GM21367 (cell line): Measurements from ENCODE around the gene LILRA2.
"Not testable (repeated sequence)": the region's sequence is repeated elsewhere in the genome, so short reads cannot be mapped to it uniquely, and the experiment has no call there.

ENCODE experiments used
- ATAC-seq: cut with Tn5 transposase; IDR thresholded peaks from one replicate; pipeline ENCODE4 v1.9.1; 2021; ENCODE audit not compliant: unreplicated experiment

LILRA2 gene

DNA sequence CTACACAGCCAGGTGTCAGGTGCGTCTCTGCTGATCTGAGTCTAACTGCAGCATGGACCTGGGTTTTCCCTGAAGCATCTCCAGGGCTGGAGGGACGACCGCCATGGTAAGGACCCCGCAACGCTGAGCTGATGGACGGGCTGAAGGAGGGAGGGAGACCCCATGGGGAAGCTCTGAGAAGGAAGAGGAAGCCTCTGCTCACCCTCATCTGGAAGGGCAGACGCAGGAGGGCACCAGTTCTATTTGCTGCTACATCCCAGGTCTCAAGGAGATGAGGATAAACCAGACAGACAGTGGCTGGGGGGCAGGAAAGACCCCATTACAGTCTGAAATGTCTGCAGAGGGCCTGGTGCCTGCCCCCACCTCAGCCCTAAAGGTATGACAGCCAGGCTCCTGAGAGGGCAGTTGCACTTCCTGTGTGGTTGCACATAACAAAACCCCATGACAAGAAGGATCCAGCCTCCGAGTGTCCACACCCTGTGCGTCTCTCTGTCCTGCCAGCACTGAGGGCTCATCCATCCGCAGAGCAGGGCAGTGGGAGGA is at the start of gene LILRA2:
TSS of gene LILRA2 (plus strand) at position 461 of the 543 bp plus-strand sequence. CDS start 89 bp downstream, outside the sequence.
- ATAC-seq = no peak

- ATAC-seq = no peak
These were observed 48.0 kb upstream of the LILRA2 start for GRCh38 chr19:54525636-54526035.

GRCh38 chr19:54526972-54527371 is 46.6 kb upstream of the LILRA2 start:
- no peak for ATAC-seq

- ATAC-seq = no peak
These were observed 42.7 kb upstream of the LILRA2 start for GRCh38 chr19:54530866-54531265.

GRCh38 chr19:54532528-54532927 is 41.1 kb upstream of the LILRA2 start:
- no peak for ATAC-seq

DNA sequence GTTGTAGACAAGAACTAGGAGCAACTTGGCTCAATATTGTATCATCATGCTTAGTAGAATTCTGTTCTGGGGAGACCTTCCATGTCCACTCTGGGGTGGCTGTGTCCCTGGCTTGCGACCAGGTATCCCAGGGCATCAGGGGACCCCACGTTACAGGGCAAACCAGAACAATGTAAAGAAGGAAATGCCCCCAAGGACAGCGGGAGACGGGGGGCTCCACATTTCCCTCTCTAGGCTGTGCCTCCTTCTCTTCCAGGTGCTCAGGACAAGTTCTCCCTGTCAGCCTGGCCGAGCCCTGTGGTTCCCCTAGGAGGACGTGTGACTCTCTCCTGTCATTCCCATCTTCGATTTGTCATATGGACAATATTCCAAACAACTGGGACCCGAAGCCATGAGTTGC is 40.1 kb upstream of the LILRA2 start:
- ATAC-seq = no peak

- no peak for ATAC-seq
These were observed 39.4 kb upstream of the LILRA2 start for GRCh38 chr19:54534156-54534555.

DNA sequence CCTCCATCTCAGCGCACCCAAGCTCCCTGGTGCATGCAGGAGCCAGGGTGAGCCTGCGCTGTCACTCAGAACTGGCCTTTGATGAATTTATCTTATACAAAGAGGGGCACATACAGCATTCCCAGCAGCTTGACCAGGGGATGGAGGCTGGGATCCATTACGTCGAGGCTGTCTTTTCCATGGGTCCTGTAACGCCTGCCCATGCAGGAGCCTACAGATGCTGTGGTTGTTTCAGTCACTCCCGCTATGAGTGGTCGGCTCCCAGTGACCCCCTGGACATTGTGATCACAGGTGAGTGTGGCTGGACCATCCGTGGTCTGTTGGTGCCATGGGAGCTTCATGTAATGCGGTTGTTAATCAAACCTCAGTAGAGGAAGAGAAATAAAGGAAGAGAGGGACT is 38.0 kb upstream of the LILRA2 start:
- ATAC-seq = no peak

GRCh38 chr19:54536956-54537355 is 36.6 kb upstream of the LILRA2 start:
- no peak for ATAC-seq

DNA sequence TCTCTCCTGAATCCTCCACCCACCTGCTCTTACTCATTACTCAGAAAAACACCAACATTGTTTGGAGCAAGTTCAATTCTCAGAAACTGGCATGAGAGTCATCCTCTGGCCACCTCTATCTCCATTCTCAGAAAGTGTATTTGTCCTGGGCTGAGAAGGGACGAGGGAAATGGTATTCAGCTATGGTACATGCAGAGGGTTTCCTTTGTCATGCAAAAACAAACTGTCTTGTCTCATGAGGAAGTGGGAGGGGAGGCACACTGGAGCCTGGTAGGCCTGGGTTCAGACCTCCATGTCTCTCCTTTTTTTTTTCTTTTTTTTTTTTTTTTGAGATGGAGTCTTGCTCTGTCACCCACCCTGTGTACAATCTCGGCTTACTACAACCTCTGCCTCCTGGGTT is 31.9 kb upstream of the LILRA2 start:
- no peak for ATAC-seq

GRCh38 chr19:54548806-54549205 is 24.8 kb upstream of the LILRA2 start:
- ATAC-seq = no peak

DNA sequence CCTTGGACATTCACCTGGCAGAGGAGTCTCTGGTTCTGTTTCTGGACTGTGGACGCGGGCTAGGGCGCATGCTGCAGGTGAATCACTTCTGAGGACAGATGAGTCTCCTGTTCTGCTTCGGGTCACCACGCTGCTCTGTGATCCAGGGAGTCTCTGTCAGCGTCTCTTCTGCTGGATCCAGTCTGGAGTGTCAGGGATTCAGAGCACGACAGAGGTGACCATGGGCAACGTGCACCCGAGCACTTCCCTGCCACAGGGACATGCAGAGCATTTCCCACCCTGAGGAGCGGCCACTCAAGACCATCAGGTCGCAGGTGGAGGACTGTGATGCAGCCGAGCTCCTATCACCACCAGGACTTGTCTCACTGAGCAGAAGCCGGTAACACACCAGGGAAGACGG is 24.4 kb upstream of the LILRA2 start:
- no peak for ATAC-seq

GRCh38 chr19:54551293-54551692 is 22.3 kb upstream of the LILRA2 start:
- no peak for ATAC-seq

- ATAC-seq = no peak
These were observed 21.4 kb upstream of the LILRA2 start for GRCh38 chr19:54551950-54552912.

DNA sequence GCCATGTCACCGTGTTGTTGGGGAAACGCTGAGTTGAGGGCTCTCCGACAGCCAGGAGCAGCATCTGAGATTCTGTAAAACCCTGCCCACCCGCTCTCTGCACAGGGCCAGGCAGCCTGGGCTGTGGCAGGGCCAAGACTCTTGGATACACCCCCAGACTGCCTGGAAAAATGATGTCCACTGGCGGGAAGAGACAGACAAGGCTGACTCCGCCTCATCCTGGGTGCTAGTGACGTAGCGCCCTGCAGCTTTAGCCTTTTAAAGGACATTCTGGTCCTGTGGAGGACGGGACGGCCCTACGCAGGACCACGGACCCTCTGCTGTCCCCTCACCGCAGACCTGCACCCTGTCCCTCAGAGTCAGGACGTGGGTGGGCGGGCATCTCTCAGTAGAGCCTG is 20.7 kb upstream of the LILRA2 start:
- ATAC-seq = no peak

DNA sequence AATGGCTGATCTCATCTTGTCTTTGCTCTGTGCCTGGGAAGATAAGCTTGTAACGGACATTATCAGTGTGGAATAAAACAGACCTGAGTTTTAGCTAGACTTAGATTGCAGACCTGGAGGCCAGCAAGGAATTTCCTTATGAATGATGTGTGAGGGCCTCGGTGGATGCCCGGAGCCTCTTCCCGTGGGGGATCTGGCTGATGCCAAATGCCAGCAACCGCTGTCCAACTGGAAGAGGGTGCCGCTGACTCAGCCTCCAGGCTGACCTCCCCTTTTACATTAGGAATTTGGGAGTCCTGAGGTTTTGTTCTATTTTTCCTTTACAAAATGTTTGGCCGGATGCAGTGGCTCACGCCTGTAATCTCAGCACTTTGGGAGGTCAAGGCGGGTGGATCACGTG is 19.6 kb upstream of the LILRA2 start:
- ATAC-seq = no peak

DNA sequence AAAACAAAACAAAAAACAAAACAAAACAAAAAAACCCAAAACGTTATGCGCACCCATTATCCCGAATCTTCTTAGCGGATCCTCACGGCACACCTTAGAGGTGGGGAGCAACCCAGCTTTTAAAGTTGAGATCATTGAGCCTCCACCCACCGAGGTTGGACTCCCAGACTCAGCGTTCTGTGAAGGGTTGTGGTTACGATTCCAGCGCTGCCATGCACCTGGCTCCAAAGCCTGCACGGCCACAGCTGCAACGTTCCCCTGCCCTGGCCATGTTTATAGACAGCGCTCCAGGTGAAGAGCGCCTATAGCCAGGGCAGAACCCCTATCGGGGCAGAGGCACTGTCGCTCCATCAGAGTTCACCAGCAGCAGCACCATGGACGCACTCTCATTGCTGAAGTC is 18.7 kb upstream of the LILRA2 start:
- ATAC-seq = no peak

DNA sequence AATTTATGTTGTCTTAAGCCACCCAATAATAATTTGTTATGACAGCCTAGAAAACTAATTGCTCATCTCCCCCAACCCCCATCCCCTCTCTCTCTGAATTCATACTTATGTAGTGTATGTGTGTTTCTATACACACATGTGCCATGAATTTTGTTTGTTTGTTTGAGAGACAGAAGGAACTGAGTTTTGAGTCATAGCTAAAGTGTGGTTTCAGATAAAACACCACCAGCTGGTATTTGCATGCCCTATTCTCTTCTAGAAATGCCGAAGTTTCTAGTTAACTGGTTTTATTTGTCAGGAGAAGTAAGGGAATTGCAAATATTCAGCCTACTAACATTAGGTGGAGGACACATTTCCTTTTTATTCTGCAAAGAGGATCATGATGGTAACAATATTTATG is 17.4 kb upstream of the LILRA2 start:
- no peak for ATAC-seq

- ATAC-seq = no peak
These were observed 15.3 kb upstream of the LILRA2 start for GRCh38 chr19:54558339-54558738.

GRCh38 chr19:54560881-54561385 is 12.7 kb upstream of the LILRA2 start:
- ATAC-seq = no peak

DNA sequence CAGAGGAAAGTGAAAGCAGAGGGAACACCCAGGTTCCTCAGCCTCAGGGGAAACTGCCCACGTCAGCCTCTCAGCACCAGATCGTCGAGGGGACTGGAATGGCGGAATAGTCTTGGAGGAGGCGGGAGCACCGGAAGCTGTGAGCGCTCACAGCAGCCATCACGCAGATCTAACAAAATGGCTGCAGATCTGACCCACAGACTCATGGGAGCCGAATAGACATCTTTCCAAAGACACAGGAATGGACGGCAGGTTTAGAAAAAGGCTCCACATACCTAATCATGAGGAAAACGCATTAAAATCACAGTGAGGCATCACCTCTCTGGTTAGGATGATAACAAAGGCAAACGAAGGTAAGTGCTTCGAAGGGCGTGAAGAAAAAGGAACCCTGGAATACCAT is 11.8 kb upstream of the LILRA2 start:
- no peak for ATAC-seq

DNA sequence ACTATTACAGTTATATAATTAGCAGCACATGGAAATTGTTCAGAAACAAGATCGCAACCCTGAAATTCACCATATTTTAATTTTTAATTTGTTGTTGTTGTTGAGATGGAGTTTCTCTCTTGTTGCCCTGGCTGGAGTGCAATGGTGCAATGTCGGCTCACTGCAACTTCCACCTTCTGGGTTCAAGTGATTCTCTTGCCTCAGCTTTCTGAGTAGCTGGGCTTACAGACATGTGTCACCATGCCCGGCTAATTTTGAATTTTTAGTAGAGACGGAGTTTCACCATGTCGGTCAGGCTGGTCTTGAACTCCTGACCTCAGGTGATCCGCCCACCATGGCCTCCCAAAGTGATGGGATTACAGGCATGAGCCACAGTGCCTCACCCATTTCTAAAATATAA is 10.4 kb upstream of the LILRA2 start:
- not testable (repeated sequence) for ATAC-seq
